H9 (cell line): Measurements from ENCODE around the gene GBP7. TPM values are rescaled to one million over a fixed set of nuclear protein-coding genes. Genes with fewer than 3 reads are reported as not detected.

ENCODE experiments used
- DNase-seq: peaks from one replicate; pipeline ENCODE4 v3.0.0-alpha.2; 2017
- H2AFZ ChIP-seq: one replicate; pipeline ENCODE4 v1.6.1; 2013; ENCODE audit warnings: mild to moderate bottlenecking, low read length, control low read depth, moderate library complexity
- H2AK5ac ChIP-seq: 2 replicates; pipeline ENCODE4 v1.6.1; 2013; ENCODE audit warnings: low read length, control low read depth, mixed read lengths; ENCODE audit not compliant: insufficient read length
- H2BK120ac ChIP-seq: one replicate; pipeline ENCODE4 v1.6.1; 2013; ENCODE audit warnings: low read depth, mild to moderate bottlenecking, low read length, control low read depth, inconsistent platforms; ENCODE audit not compliant: poor library complexity, severe bottlenecking
- H2BK12ac ChIP-seq: 2 replicates; pipeline ENCODE4 v1.6.1; 2013; ENCODE audit warnings: low read length, control low read depth, mixed read lengths, low read depth; ENCODE audit not compliant: insufficient read length
- H2BK15ac ChIP-seq: 2 replicates; pipeline ENCODE4 v1.6.1; 2013; ENCODE audit warnings: low read depth, low read length, control low read depth
- H2BK20ac ChIP-seq: one replicate; pipeline ENCODE4 v1.6.1; 2013; ENCODE audit warnings: low read depth, mild to moderate bottlenecking, low read length, control low read depth, inconsistent platforms; ENCODE audit not compliant: poor library complexity, severe bottlenecking
- H2BK5ac ChIP-seq: 2 replicates; pipeline ENCODE4 v1.6.1; 2013; ENCODE audit warnings: low read length, control low read depth, mixed read lengths; ENCODE audit not compliant: insufficient read length
- H3K14ac ChIP-seq: 2 replicates; pipeline ENCODE4 v1.6.1; 2013; ENCODE audit warnings: low read length, control low read depth; ENCODE audit not compliant: insufficient read depth
- H3K18ac ChIP-seq: 2 replicates; pipeline ENCODE4 v1.6.1; 2013; ENCODE audit warnings: low read depth, mild to moderate bottlenecking, mixed read lengths, low read length, control low read depth; ENCODE audit not compliant: insufficient read length
- H3K23ac ChIP-seq: 2 replicates; pipeline ENCODE4 v1.6.1; 2013; ENCODE audit warnings: low read length, control low read depth, mixed read lengths, low read depth; ENCODE audit not compliant: insufficient read length
- H3K23me2 ChIP-seq: 2 replicates; pipeline ENCODE4 v1.6.1; 2013; ENCODE audit warnings: low read depth, mild to moderate bottlenecking, mixed read lengths, low read length, control low read depth; ENCODE audit not compliant: insufficient read length, poor library complexity, severe bottlenecking
- H3K27ac ChIP-seq: 2 replicates; pipeline ENCODE4 v1.5.1; 2013; ENCODE audit warnings: low read length, control low read depth, mixed read lengths, low read depth; ENCODE audit not compliant: insufficient read length
- H3K27me3 ChIP-seq: 2 replicates; pipeline ENCODE4 v1.6.1; 2013; ENCODE audit warnings: low read length, control low read depth, inconsistent platforms; ENCODE audit not compliant: insufficient read depth
- H3K4ac ChIP-seq: 2 replicates; pipeline ENCODE4 v1.6.1; 2013; ENCODE audit warnings: low read depth, mild to moderate bottlenecking, control low read depth, inconsistent platforms, low read length, moderate library complexity
- H3K4me1 ChIP-seq: 2 replicates; pipeline ENCODE4 v1.6.1; 2013; ENCODE audit warnings: low read length, control low read depth, inconsistent platforms; ENCODE audit not compliant: insufficient read depth
- H3K4me2 ChIP-seq: 2 replicates; pipeline ENCODE4 v1.6.1; 2013; ENCODE audit warnings: low read length, control low read depth, mixed read lengths; ENCODE audit not compliant: insufficient read length, insufficient read depth
- H3K56ac ChIP-seq: 2 replicates; pipeline ENCODE4 v1.6.1; 2013; ENCODE audit warnings: low read depth, mild to moderate bottlenecking, mixed read lengths, low read length, control low read depth; ENCODE audit not compliant: insufficient read length
- H3K79me1 ChIP-seq: 2 replicates; pipeline ENCODE4 v1.6.1; 2013; ENCODE audit warnings: low read depth, mild to moderate bottlenecking, moderate library complexity, low read length, control low read depth, inconsistent platforms; ENCODE audit not compliant: insufficient read depth, poor library complexity, severe bottlenecking
- H3K79me2 ChIP-seq: 2 replicates; pipeline ENCODE4 v1.6.1; 2013; ENCODE audit warnings: low read length, control low read depth, inconsistent platforms; ENCODE audit not compliant: insufficient read depth
- H3K9ac ChIP-seq: 2 replicates; pipeline ENCODE4 v1.6.1; 2013; ENCODE audit warnings: low read length, control low read depth, mixed read lengths; ENCODE audit not compliant: insufficient read length; ENCODE audit errors: extremely low read depth
- H3K9me3 ChIP-seq: one replicate; pipeline ENCODE4 v1.6.1; 2013; ENCODE audit warnings: low read depth, low read length, inconsistent platforms; ENCODE audit not compliant: control insufficient read depth
- H3T11ph ChIP-seq: one replicate; pipeline ENCODE4 v1.6.1; 2013; ENCODE audit warnings: mild to moderate bottlenecking, low read length, control low read depth, inconsistent platforms
- H4K20me1 ChIP-seq: one replicate; pipeline ENCODE4 v1.6.1; 2013; ENCODE audit not compliant: control insufficient read depth, insufficient read length, insufficient read depth
- H4K5ac ChIP-seq: 2 replicates; pipeline ENCODE4 v1.6.1; 2013; ENCODE audit warnings: low read depth, mild to moderate bottlenecking, mixed read lengths, low read length, control low read depth; ENCODE audit not compliant: insufficient read length
- H4K8ac ChIP-seq: replicated peaks from 2 replicates; pipeline ENCODE4 v1.6.1; 2013; ENCODE audit warnings: low read length, control low read depth, mixed read lengths, low read depth; ENCODE audit not compliant: insufficient read length
- H4K91ac ChIP-seq: 2 replicates; pipeline ENCODE4 v1.6.1; 2013; ENCODE audit warnings: low read depth, mild to moderate bottlenecking, moderate library complexity, mixed read lengths, low read length, control low read depth; ENCODE audit not compliant: insufficient read length
- H3K27ac Mint-ChIP-seq, 3 experiments: 2 replicates in 2 of 3; 3 replicates in 1 of 3; pipeline ENCODE4 v1.8.0; 2020 to 2021; ENCODE audit warnings: mixed read lengths in 3 of 3, mild to moderate bottlenecking in 1 of 3, moderate library complexity in 1 of 3
- H3K27me3 Mint-ChIP-seq: 2 replicates; pipeline ENCODE4 v1.8.0; 2021; ENCODE audit warnings: low read depth, mild to moderate bottlenecking, moderate library complexity, mixed read lengths
- H3K36me3 Mint-ChIP-seq, 3 experiments: 2 replicates in 2 of 3; 3 replicates in 1 of 3; pipeline ENCODE4 v1.8.0; 2020 to 2021; ENCODE audit warnings: low read depth in 3 of 3, mixed read lengths in 3 of 3; ENCODE audit not compliant: insufficient read depth in 1 of 3
- H3K4me1 Mint-ChIP-seq, 2 experiments: 2 replicates each; pipeline ENCODE4 v1.8.0; 2020; ENCODE audit warnings: mixed read lengths in 2 of 2
- H3K4me3 Mint-ChIP-seq, 2 experiments: 2 replicates in 1 of 2; 3 replicates in 1 of 2; pipeline ENCODE4 v1.8.0; 2020 to 2021; ENCODE audit warnings: mild to moderate bottlenecking in 2 of 2, mixed read lengths in 2 of 2, moderate library complexity in 1 of 2
- H3K9me3 Mint-ChIP-seq, 2 experiments: 2 replicates in 1 of 2; 3 replicates in 1 of 2; pipeline ENCODE4 v1.8.0; 2020; ENCODE audit warnings: mild to moderate bottlenecking in 2 of 2, mixed read lengths in 2 of 2, moderate library complexity in 1 of 2
- WGBS: extraction: QIAGEN DNeasy Blood & Tissue Kit; methylation state at CpG from one replicate; pipeline ENCODE4 v1.1.7; 2013; ENCODE audit warnings: missing lambda C conversion rate, low lambda C conversion rate, mixed read lengths; ENCODE audit not compliant: insufficient read length; ENCODE audit errors: extremely low coverage; 5-methylcytosine and 5-hydroxymethylcytosine counted together
- total RNA-seq: library from RNA; stranded (reverse); gene quantifications from 2 replicates; pipeline ENCODE4 v1.2.1, GENCODE V29; 2021
- TF ChIP-seq, protein P1 (sequence below): fragments of 200-600 bp; sonication (generic); conservative IDR thresholded peaks from 3 replicates; pipeline ENCODE4 v1.8.0; 2021; ENCODE audit warnings: antibody characterized with exemption, mild to moderate bottlenecking

Gene GBP7
- total RNA-seq, 1 experiment from 2014 or later: not detected

- Histone ChIP-seq H3K9me3 (no peaks in the 10 kb centered on the region), H3K4ac (no peak overlapping the region), H2BK5ac (no peak overlapping the region), H3K27me3 (no peaks in the 10 kb centered on the region; the same call in 1 of the 2 replicates), H2AK5ac (no peak overlapping the region), H3K79me2 (no peaks in the 10 kb centered on the region), H2BK15ac (no peak overlapping the region), H3K4me2 (no peak overlapping the region), H2BK20ac (no peak overlapping the region), H3K9ac (no peak overlapping the region), H4K5ac (no peak overlapping the region), H3K79me1 (no peaks in the 10 kb centered on the region), H2BK120ac (no peak overlapping the region), H4K91ac (no peak overlapping the region), H4K20me1 (no peaks in the 10 kb centered on the region), H3T11ph (no peak overlapping the region), H3K56ac (no peak overlapping the region), H3K23me2 (no peaks in the 10 kb centered on the region), H3K23ac (no peak overlapping the region), H3K14ac (no peak overlapping the region), H2BK12ac (no peak overlapping the region), H3K27ac (no peak overlapping the region), H4K8ac (no peak overlapping the region), H3K4me1 (no peaks in the 10 kb centered on the region), H3K18ac (no peak overlapping the region), H2AFZ (no peak overlapping the region)
- no peak overlapping the region for H3K4me3 Mint-ChIP-seq
- H3K27me3 Mint-ChIP-seq: no peaks in the 10 kb centered on the region
- DNase-seq: no peak
- TF ChIP-seq, protein P1, sequence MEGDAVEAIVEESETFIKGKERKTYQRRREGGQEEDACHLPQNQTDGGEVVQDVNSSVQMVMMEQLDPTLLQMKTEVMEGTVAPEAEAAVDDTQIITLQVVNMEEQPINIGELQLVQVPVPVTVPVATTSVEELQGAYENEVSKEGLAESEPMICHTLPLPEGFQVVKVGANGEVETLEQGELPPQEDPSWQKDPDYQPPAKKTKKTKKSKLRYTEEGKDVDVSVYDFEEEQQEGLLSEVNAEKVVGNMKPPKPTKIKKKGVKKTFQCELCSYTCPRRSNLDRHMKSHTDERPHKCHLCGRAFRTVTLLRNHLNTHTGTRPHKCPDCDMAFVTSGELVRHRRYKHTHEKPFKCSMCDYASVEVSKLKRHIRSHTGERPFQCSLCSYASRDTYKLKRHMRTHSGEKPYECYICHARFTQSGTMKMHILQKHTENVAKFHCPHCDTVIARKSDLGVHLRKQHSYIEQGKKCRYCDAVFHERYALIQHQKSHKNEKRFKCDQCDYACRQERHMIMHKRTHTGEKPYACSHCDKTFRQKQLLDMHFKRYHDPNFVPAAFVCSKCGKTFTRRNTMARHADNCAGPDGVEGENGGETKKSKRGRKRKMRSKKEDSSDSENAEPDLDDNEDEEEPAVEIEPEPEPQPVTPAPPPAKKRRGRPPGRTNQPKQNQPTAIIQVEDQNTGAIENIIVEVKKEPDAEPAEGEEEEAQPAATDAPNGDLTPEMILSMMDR: no peak
- peaks cover 0 to 3% of the 10 kb centered on the region in 2 experiments; a peak in 1 of 4 replicates for H3K4me1 Mint-ChIP-seq
- H3K9me3 Mint-ChIP-seq: peaks cover under 1% of the 10 kb centered on the region in 2 experiments; a peak in 1 of 5 replicates
- H3K36me3 Mint-ChIP-seq: no peaks in the 10 kb centered on the region
- 0 out of 7 replicates have a peak overlapping the region, but pooled peaks of 1 of the 3 experiments have one; percentile 9 for H3K27ac Mint-ChIP-seq
- no CpG with 5 or more reads among the region's 2 CpGs for whole genome bisulfite sequencing
Observed at GRCh38 chr1:89176971-89177370, 1.2 kb upstream of the GBP7 start.
